Fibroblast of lung (primary cell): ENCODE data around the gene MAJIN. TPM values are rescaled to one million over a fixed set of nuclear protein-coding genes. Genes with fewer than 3 reads are reported as not detected.

ENCODE experiments used
- DNase-seq, 2 donors: peaks; one replicate each; pipeline versions ENCODE4 v3.0.0 to v3.0.0-alpha.2; 2010; ENCODE audit warnings: low read depth in 2 of 2
- H2AFZ ChIP-seq: 2 replicates; pipeline ENCODE4 v1.5.1; 2012; ENCODE audit warnings: low read length, control low read depth, inconsistent platforms
- H3K27ac ChIP-seq: 2 replicates; pipeline ENCODE4 v1.5.1; 2011; ENCODE audit warnings: low read length, control low read depth; ENCODE audit not compliant: insufficient read depth
- H3K27me3 ChIP-seq: 2 replicates; pipeline ENCODE4 v1.5.1; 2011; ENCODE audit warnings: mild to moderate bottlenecking, low read length; ENCODE audit not compliant: control insufficient read depth, insufficient read depth
- H3K36me3 ChIP-seq: 2 replicates; pipeline ENCODE4 v1.5.1; 2011; ENCODE audit warnings: low read length; ENCODE audit not compliant: control insufficient read depth, insufficient read depth
- H3K4me1 ChIP-seq: 2 replicates; pipeline ENCODE4 v1.5.1; 2011; ENCODE audit warnings: low read length; ENCODE audit not compliant: control insufficient read depth, insufficient read depth; ENCODE audit errors: extremely low read depth
- H3K4me2 ChIP-seq: 2 replicates; pipeline ENCODE4 v1.5.1; 2011; ENCODE audit warnings: low read length, control low read depth; ENCODE audit not compliant: insufficient read depth; ENCODE audit errors: extremely low read depth
- H3K4me3 ChIP-seq, 4 experiments: fragments of 200-600 bp in 1 of 4; sonication (generic) in 1 of 4; replicated peaks in 1 of 4; 2 replicates each; pipeline ENCODE4 v1.5.1; 2011 to 2016; ENCODE audit warnings: low read length in 4 of 4, low read depth in 3 of 4, mild to moderate bottlenecking in 3 of 4, control low read depth in 2 of 4, inconsistent platforms in 1 of 4, mixed read lengths in 1 of 4; ENCODE audit not compliant: insufficient read depth in 1 of 4; ENCODE audit errors: control extremely low read depth in 1 of 4
- H3K79me2 ChIP-seq: 2 replicates; pipeline ENCODE4 v1.5.1; 2012; ENCODE audit warnings: mild to moderate bottlenecking, low read length, inconsistent platforms; ENCODE audit not compliant: control insufficient read depth, insufficient read depth
- H3K9ac ChIP-seq: 2 replicates; pipeline ENCODE4 v1.5.1; 2011; ENCODE audit warnings: mild to moderate bottlenecking, low read length, control low read depth; ENCODE audit not compliant: insufficient read depth
- H3K9me3 ChIP-seq: 2 replicates; pipeline ENCODE4 v1.5.1; 2012; ENCODE audit warnings: low read depth, low read length; ENCODE audit not compliant: control insufficient read depth, insufficient read depth
- H4K20me1 ChIP-seq: 2 replicates; pipeline ENCODE4 v1.5.1; 2011; ENCODE audit warnings: low read length; ENCODE audit not compliant: control insufficient read depth, insufficient read depth; ENCODE audit errors: extremely low read depth
- EZH2 ChIP-seq: IDR thresholded peaks from 2 replicates; pipeline ENCODE4 v1.5.1; 2012; ENCODE audit warnings: low read length, control low read depth, mild to moderate bottlenecking; ENCODE audit errors: missing control alignments
- polyA plus RNA-seq, 2 donors: library from polyadenylated mRNA; depleted of rRNA in 1 of 2; stranded (reverse) in 1 of 2; unstranded in 1 of 2; fragments of >200 nt; gene quantifications; 2 replicates each; pipeline ENCODE4 v1.2.1, GENCODE V29; 2011 to 2012; ENCODE audit warnings: missing spikeins in 1 of 2
- total RNA-seq: library from RNA; depleted of rRNA; stranded (reverse); fragments of >200 nt; gene quantifications from 2 replicates; pipeline ENCODE4 v1.2.1, GENCODE V29; 2014
- TF ChIP-seq, protein P1 (sequence below), 2 donors: IDR thresholded peaks in 1 of 2; conservative IDR thresholded peaks in 1 of 2; 1 replicate in 1 of 2; 2 replicates in 1 of 2; pipeline ENCODE4 v1.5.1; 2011 to 2012; ENCODE audit warnings: low read length in 2 of 2, control low read depth in 1 of 2, inconsistent platforms in 1 of 2, low read depth in 1 of 2, mild to moderate bottlenecking in 1 of 2

Gene MAJIN
- total and polyA plus RNA-seq, 2 donors (not counting 1 experiment from before 2014, with no cell fraction given), result not detected

DNA sequence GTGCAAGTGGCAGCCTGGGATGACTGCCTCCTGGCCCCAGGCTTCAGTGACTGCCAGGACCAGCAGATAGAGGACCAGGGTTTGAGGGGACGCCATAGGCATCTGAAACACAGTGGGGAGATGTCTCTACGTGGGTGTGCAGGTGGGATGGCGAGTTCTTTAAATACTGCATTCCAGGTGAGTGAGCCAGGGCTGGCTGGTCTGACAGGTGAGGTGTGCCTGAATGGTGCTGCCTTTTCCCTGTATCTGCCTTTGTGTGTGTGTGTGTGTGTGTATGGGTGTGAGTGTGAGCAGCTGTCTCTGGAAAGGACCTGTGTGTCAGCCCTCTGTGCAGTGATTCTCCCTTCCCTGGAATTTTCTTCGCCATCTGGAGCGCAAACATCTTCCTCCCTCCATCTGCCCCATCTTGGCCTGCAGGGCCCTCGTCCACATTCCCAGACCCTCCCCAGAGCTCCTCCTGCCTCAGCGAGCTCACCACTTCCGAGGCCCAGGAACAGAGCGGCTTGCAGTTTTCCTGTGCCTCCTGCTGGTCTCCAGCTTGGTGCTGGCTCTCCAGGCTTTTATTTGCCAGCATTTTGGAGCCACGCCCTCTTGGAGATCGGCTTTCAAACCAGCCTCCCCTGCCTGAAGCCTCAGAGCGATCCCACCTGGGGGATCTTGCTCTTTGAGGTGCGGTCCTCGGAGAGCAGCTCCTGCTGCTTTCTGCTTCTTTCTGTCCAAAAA, 36.4 kb downstream of the MAJIN start, which contains the start of gene GPHA2:
GPHA2 (minus strand) TSS at position 535 of the 723 bp plus-strand sequence; CDS start at position 102, 433 bp downstream.
- TF ChIP-seq, protein P1, sequence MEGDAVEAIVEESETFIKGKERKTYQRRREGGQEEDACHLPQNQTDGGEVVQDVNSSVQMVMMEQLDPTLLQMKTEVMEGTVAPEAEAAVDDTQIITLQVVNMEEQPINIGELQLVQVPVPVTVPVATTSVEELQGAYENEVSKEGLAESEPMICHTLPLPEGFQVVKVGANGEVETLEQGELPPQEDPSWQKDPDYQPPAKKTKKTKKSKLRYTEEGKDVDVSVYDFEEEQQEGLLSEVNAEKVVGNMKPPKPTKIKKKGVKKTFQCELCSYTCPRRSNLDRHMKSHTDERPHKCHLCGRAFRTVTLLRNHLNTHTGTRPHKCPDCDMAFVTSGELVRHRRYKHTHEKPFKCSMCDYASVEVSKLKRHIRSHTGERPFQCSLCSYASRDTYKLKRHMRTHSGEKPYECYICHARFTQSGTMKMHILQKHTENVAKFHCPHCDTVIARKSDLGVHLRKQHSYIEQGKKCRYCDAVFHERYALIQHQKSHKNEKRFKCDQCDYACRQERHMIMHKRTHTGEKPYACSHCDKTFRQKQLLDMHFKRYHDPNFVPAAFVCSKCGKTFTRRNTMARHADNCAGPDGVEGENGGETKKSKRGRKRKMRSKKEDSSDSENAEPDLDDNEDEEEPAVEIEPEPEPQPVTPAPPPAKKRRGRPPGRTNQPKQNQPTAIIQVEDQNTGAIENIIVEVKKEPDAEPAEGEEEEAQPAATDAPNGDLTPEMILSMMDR (conservative IDR thresholded peaks at IDR 0.05 in 1 of 2, IDR thresholded peaks at IDR 0.05 in 1 of 2; ENCODE audit: low read depth in 1 of 2, low read length in 2 of 2), result peak; percentile 8
- TF ChIP-seq EZH2, result no peak
- Histone ChIP-seq H3K4me2 (no peak within 1 kb of the TSS), H3K9me3 (no peaks in the 10 kb centered on the region), H3K4me3 (no peak within 1 kb of the TSS), H3K79me2 (no peaks in the 10 kb centered on the region), H3K9ac (no peak within 1 kb of the TSS), H3K27me3 (peaks cover 4% of the 10 kb centered on the region), H4K20me1 (no peaks in the 10 kb centered on the region), H2AFZ (no peak within 1 kb of the TSS), H3K36me3 (peaks cover 11% of the 10 kb centered on the region), H3K27ac (no peak within 1 kb of the TSS), H3K4me1 (no peaks in the 10 kb centered on the region)
- peak in 1 of 2 donors; percentile 38 for DNase-seq

DNA sequence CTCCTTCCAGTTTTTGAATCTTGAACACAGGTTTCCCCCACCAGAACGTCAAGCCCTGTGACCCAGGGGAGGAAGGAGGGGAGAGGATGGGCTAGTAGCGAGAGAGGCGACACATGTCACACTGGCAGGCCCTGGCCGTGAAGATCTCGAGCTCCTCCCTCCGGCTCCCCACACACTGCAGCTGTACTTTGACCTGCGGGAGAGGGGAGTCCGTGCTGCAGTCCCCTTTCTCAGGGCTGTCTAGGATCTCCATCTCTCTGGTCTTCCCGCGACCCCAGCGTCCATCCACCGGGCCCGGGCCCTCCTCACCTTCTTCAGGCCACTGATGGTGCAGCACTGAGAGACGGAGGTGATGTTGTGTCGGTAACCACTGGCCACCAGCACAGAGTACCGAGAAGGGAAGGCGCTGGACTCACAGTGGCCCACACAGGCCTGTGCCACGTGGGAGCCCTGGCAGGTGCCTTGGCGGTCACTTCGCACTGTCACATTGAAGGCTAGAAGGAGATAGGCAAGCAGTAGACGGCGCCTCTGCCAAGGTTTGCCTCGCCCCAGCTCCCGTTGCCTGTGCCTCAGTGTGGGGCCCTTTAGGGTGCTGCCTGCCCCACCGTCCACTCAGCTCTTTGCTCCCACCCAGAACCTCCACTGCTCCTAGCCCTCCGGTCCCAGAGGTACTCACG, 37.1 kb downstream of the MAJIN start:
- Histone ChIP-seq H4K20me1 (no peaks in the 10 kb centered on the region), H3K36me3 (peaks cover 14% of the 10 kb centered on the region), H3K4me2 (no peak overlapping the region), H3K4me1 (no peaks in the 10 kb centered on the region), H3K4me3 (no peak overlapping the region), H3K9me3 (no peaks in the 10 kb centered on the region), H3K9ac (no peak overlapping the region), H3K27ac (no peak overlapping the region), H2AFZ (no peak overlapping the region), H3K79me2 (no peaks in the 10 kb centered on the region), H3K27me3 (peaks cover 4% of the 10 kb centered on the region)
- no peak for DNase-seq
- TF ChIP-seq, protein P1 (conservative IDR thresholded peaks at IDR 0.05 in 1 of 2, IDR thresholded peaks at IDR 0.05 in 1 of 2; ENCODE audit: low read depth in 1 of 2, low read length in 2 of 2), result no peak
- no peak for TF ChIP-seq EZH2

DNA sequence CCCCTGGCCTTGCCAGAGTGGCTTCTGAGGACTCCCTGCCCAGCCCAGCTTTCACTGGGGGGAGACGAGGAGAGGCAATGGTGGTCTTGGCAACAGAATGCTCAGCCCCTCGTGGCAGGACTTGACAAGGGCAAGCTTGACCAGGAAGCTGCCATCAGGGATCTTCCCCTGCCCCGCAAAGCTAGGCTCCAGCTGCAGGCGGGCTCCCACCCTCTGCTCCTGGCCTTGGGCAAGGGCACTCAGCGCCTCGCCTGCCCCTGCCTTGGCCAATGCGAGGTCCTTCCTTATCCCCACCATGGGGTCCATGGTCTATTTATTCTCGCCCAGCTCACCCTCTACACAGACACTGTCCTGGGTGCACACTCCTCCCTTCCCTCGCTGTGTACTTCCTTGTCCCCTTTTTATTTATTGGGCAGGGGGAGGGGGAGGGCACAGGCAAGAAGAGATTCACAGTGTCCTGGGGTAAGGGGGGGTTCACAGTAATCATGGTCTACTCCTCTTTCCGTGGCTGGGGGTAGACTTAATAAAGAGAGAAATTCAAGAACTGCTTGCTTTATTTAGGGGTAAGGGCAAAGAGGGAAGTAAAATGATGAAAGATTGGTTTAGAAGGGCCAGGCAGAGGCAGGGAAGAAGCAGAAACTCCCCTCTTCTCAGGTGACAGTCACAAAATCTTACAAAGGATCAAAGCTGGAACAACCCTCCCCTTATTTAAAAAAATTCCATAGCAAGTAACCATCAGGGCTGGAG, 37.8 kb downstream of the MAJIN start:
- H3K27ac ChIP-seq, result no peak overlapping the region
- peaks cover 14% of the 10 kb centered on the region for H3K36me3 ChIP-seq
- no peaks in the 10 kb centered on the region for H3K9me3 ChIP-seq
- no peak overlapping the region for H3K4me2 ChIP-seq
- no peak overlapping the region for H2AFZ ChIP-seq
- H3K79me2 ChIP-seq, result no peaks in the 10 kb centered on the region
- no peak overlapping the region for H3K4me3 ChIP-seq
- H3K4me1 ChIP-seq, result no peaks in the 10 kb centered on the region
- TF ChIP-seq, protein P1 (conservative IDR thresholded peaks at IDR 0.05 in 1 of 2, IDR thresholded peaks at IDR 0.05 in 1 of 2; ENCODE audit: low read depth in 1 of 2, low read length in 2 of 2), result no peak
- no peak for TF ChIP-seq EZH2
- peaks cover 4% of the 10 kb centered on the region for H3K27me3 ChIP-seq
- no peaks in the 10 kb centered on the region for H4K20me1 ChIP-seq
- no peak for DNase-seq
- no peak overlapping the region for H3K9ac ChIP-seq
